K562 (cell line): ENCODE data around the gene PIH1D1. TPM values are rescaled to one million over a fixed set of nuclear protein-coding genes. Genes with fewer than 3 reads are reported as not detected.
A peak's percentile ranks its signal among the peaks of the same experiment; 100 is the strongest.

ENCODE experiments used
- BCL6 ChIP-seq: fragments of 250-450 bp; sonication (Bioruptor Pico); IDR thresholded peaks from 2 replicates; pipeline ENCODE4 v1.4.0; 2020
- CAMTA2 ChIP-seq: fragments of 250-450 bp; sonication (Bioruptor Pico); conservative IDR thresholded peaks from 2 replicates; pipeline ENCODE4 v1.5.1; 2022
- CXXC5 ChIP-seq: fragments of 250-450 bp; sonication (Bioruptor Pico); IDR thresholded peaks from 2 replicates; pipeline ENCODE4 v1.8.0; 2022; ENCODE audit warnings: inconsistent platforms, mild to moderate bottlenecking, moderate library complexity
- DACH1 ChIP-seq: fragments of 450-650 bp; IDR thresholded peaks from 2 replicates; pipeline ENCODE4 v1.6.1; 2018; ENCODE audit not compliant: partially characterized antibody
- ID3 ChIP-seq, 2 experiments: fragments of 250-450 bp in 1 of 2; fragments of 450-650 bp in 1 of 2; sonication (Bioruptor Pico) in 1 of 2; IDR thresholded peaks; 2 replicates each; pipeline versions ENCODE4 v1.6.1 to v1.8.0; 2016 to 2021; ENCODE audit warnings: mild to moderate bottlenecking in 2 of 2, moderate library complexity in 2 of 2, missing compliant biosample characterization in 1 of 2, missing genetic modification characterization in 1 of 2
- MNT ChIP-seq, 2 experiments: fragments of 450-650 bp; conservative IDR thresholded peaks; 2 replicates each; pipeline ENCODE4 v1.6.1; 2017; ENCODE audit warnings: mild to moderate bottlenecking in 2 of 2, moderate library complexity in 2 of 2
- MTA1 ChIP-seq: fragments of 450-650 bp; IDR thresholded peaks from 2 replicates; pipeline ENCODE4 v1.6.1; 2017; ENCODE audit warnings: borderline replicate concordance
- MXI1 ChIP-seq: IDR thresholded peaks from 2 replicates; pipeline ENCODE4 v1.6.1; 2011; ENCODE audit warnings: low read depth, mild to moderate bottlenecking, improper control_type of control experiment, low read length
- PCBP1 ChIP-seq: fragments of 200-400 bp; formaldehyde crosslinking; IDR thresholded peaks from 2 replicates; pipeline ENCODE4 v1.6.1; 2018; ENCODE audit warnings: mild to moderate bottlenecking, low read depth, low read length; ENCODE audit not compliant: poor library complexity, severe bottlenecking
- POLR2A ChIP-seq: fragments of 450-650 bp; conservative IDR thresholded peaks from 2 replicates; pipeline ENCODE4 v1.6.1; 2016
- PRPF4 ChIP-seq: fragments of 200-400 bp; formaldehyde crosslinking; IDR thresholded peaks from one replicate; pipeline ENCODE4 v1.6.1; 2017; ENCODE audit warnings: low read length, low read depth, mild to moderate bottlenecking; ENCODE audit not compliant: insufficient read depth, poor library complexity, severe bottlenecking
- RBM14 ChIP-seq: fragments of 200-400 bp; formaldehyde crosslinking; IDR thresholded peaks from 2 replicates; pipeline ENCODE4 v1.6.1; 2018; ENCODE audit warnings: low read depth, mild to moderate bottlenecking, low read length, moderate library complexity, borderline replicate concordance; ENCODE audit not compliant: insufficient read depth
- RCOR1 ChIP-seq, 2 experiments: IDR thresholded peaks; 2 replicates each; pipeline ENCODE4 v1.6.1; 2012; ENCODE audit warnings: low read depth in 2 of 2, low read length in 2 of 2, borderline replicate concordance in 1 of 2, improper control_type of control experiment in 1 of 2
- RERE ChIP-seq: sonication (generic); formaldehyde crosslinking; IDR thresholded peaks from 2 replicates; pipeline ENCODE4 v1.8.0; 2023; ENCODE audit warnings: missing genetic modification reagents, mild to moderate bottlenecking, borderline replicate concordance
- RFX5 ChIP-seq: IDR thresholded peaks from 2 replicates; pipeline ENCODE4 v1.6.1; 2011; ENCODE audit warnings: low read depth, mild to moderate bottlenecking, improper control_type of control experiment, low read length
- SRSF9 ChIP-seq: fragments of 200-400 bp; formaldehyde crosslinking; IDR thresholded peaks from 2 replicates; pipeline ENCODE4 v1.6.1; 2017; ENCODE audit warnings: low read depth, low read length, borderline replicate concordance
- ZC3H11A ChIP-seq: IDR thresholded peaks from 2 replicates; pipeline ENCODE4 v1.6.1; 2012; ENCODE audit warnings: low read depth, low read length, improper control_type of control experiment
- ZNF384 ChIP-seq: IDR thresholded peaks from 2 replicates; pipeline ENCODE4 v1.6.1; 2012; ENCODE audit warnings: low read depth, low read length, improper control_type of control experiment
- polyA plus RNA-seq, 8 experiments: library from polyadenylated mRNA; depleted of rRNA in 4 of 8; stranded (reverse) in 5 of 8; unstranded in 3 of 8; fragments of >200 nt; fragmentation: Nextera tagmentation in 2 of 8; fragmentation: Illumina TruSeq in 1 of 8; extraction: Ambion mirVana in 2 of 8; extraction: Trizol in 1 of 8; gene quantifications; 2 replicates each; pipeline versions ENCODE4 v1.2.1 to v1.2.3, GENCODE V29; 2011 to 2014; ENCODE audit warnings: inconsistent platforms in 1 of 8, missing spikeins in 1 of 8
- total RNA-seq, 7 experiments: library from RNA; depleted of rRNA in 6 of 7; stranded (reverse); fragments of >200 nt in 6 of 7; fragmentation: Illumina TruSeq in 2 of 7; extraction: Trizol in 2 of 7; gene quantifications; 2 replicates each; pipeline versions ENCODE4 v1.2.1 to v1.2.3, GENCODE V29; 2011 to 2021; ENCODE audit warnings: low replicate concordance in 1 of 7

Gene PIH1D1
- total and polyA plus RNA-seq, 9 of the 15 experiments (the other 6 are each of a cell fraction or from before 2014, with no cell fraction given) = 26.5 to 224 (median 137) TPM

- TF ChIP-seq BCL6 (CRISPR knock-in tag) = peak; percentile 30; the same call in 1 of the 2 replicates
- TF ChIP-seq MXI1 = 0 out of 2 replicates have a peak, but pooled peaks have one; percentile 6
- TF ChIP-seq SRSF9 = no peak
- TF ChIP-seq ZC3H11A = no peak
- no peak for TF ChIP-seq RFX5
- peak; percentile 58; the same call in 1 of the 2 replicates for TF ChIP-seq POLR2A
- TF ChIP-seq MTA1 = peak; percentile 86
- TF ChIP-seq RERE (CRISPR knock-in tag) = peak; percentile 81; the same call in 1 of the 2 replicates
- peak; percentile 77 for TF ChIP-seq CXXC5 (CRISPR knock-in tag)
- TF ChIP-seq MNT (conservative IDR thresholded peaks at IDR 0.05) = peak; percentile 78 to 80
- 0 out of 2 replicates have a peak, but pooled peaks have one; percentile 65 for TF ChIP-seq RBM14
- no peak; a peak in 2 of 4 replicates for TF ChIP-seq RCOR1 (IDR thresholded peaks at IDR 0.05; ENCODE audit: borderline replicate concordance in 1 of 2, low read depth in 2 of 2, low read length in 2 of 2)
- TF ChIP-seq ID3 (CRISPR knock-in tag; IDR thresholded peaks at IDR 0.05) = no peak
- TF ChIP-seq ID3 (tag; IDR thresholded peaks at IDR 0.05) = peak; percentile 52; the same call in 1 of the 2 replicates
- TF ChIP-seq ZNF384 = no peak
- no peak for TF ChIP-seq CAMTA2 (CRISPR knock-in tag)
- TF ChIP-seq PRPF4 = no peak
- TF ChIP-seq PCBP1 = no peak
- no peak for TF ChIP-seq DACH1
These were observed 8.1 kb downstream of the PIH1D1 start (continued) for GRCh38 chr19:49443366-49444099.
